ENCODE data around the gene CERS6. TPM values are rescaled to one million over a fixed set of nuclear protein-coding genes. Genes with fewer than 3 reads are reported as not detected.
A peak's percentile ranks its signal among the peaks of the same experiment; 100 is the strongest.

Gene CERS6
- total RNA-seq, 2 donors from 2014 or later = 7.7 to 21.5 TPM

- H3K4me1 Mint-ChIP-seq = peaks cover 27% of the 10 kb centered on the region
- no peak overlapping the region for H3K4me3 Mint-ChIP-seq
- H3K27ac Mint-ChIP-seq = no peak overlapping the region
- peaks cover 16% of the 10 kb centered on the region for H3K9me3 Mint-ChIP-seq
- no peak for ATAC-seq (replicated peaks)
- no peaks in the 10 kb centered on the region for H3K27me3 Mint-ChIP-seq
- H3K36me3 Mint-ChIP-seq (ENCODE audit: low read depth) = no peaks in the 10 kb centered on the region
Observed at GRCh38 chr2:168534926-168535325, 78.9 kb downstream of the CERS6 start.

DNA sequence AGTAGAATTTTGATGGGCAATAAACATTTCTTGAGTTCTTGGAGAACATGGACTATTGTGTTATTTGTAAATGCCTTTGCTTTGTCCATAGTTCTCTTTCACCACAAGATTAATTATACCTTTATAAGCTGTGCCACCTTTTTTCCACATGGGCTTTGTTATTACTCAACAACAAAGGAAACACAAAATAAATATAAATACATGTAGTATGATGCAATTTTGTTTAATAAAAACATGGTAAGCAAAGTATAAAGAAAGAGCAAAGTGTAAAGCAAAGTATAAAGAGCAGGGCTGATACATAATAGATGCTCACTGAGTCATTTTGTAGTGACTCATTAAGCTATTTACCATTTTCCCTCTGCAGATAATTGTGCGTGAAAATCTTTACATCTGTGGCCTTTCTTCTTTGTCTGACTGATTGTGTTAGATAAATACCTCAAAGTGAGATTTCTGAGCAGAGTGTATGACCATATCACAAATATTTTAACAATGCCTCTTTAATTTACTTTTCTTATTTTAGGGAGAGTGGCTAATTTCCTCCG lies 80.9 kb downstream of the CERS6 start:
- peak; percentile 86 for ATAC-seq (replicated peaks)
- H3K27ac Mint-ChIP-seq = no peak overlapping the region
- H3K4me3 Mint-ChIP-seq = no peak overlapping the region
- H3K4me1 Mint-ChIP-seq = peaks cover 27% of the 10 kb centered on the region
- H3K27me3 Mint-ChIP-seq = no peaks in the 10 kb centered on the region
- H3K36me3 Mint-ChIP-seq (ENCODE audit: low read depth) = no peaks in the 10 kb centered on the region
- H3K9me3 Mint-ChIP-seq = peaks cover 19% of the 10 kb centered on the region

GRCh38 chr2:168538133-168538532 lies 82.1 kb downstream of the CERS6 start:
- no peaks in the 10 kb centered on the region for H3K27me3 Mint-ChIP-seq
- H3K9me3 Mint-ChIP-seq = peaks cover 19% of the 10 kb centered on the region
- no peaks in the 10 kb centered on the region for H3K36me3 Mint-ChIP-seq (ENCODE audit: low read depth)
- ATAC-seq (replicated peaks) = no peak
- H3K27ac Mint-ChIP-seq = peak overlapping the region; percentile 13
- no peak overlapping the region for H3K4me3 Mint-ChIP-seq
- H3K4me1 Mint-ChIP-seq = peaks cover 27% of the 10 kb centered on the region

GRCh38 chr2:168538534-168538933 lies 82.5 kb downstream of the CERS6 start:
- Mint-ChIP-seq H3K27me3 (no peaks in the 10 kb centered on the region), H3K4me1 (peaks cover 25% of the 10 kb centered on the region), H3K36me3 (ENCODE audit: low read depth) (no peaks in the 10 kb centered on the region), H3K9me3 (peaks cover 19% of the 10 kb centered on the region), H3K4me3 (no peak overlapping the region), H3K27ac (no peak overlapping the region)
- ATAC-seq (replicated peaks) = peak; percentile 21

DNA sequence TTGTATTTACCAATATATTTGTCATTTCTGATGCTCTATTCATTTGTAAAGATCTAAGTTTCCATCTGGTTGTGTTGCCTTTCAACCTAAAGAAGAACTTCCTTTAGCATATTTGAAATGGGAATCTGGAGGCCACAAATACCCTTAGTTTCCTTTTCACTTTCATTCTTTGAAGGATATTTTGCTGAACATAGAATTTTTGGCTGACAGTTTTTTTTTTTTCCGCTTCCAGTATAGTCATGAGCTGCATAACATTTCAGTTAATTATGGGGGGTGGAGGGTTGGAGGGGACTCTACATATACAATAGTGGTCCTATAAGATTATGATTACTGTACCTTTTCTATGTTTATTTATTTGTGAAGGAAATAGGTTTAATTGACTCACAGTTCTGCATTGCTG lies 83.9 kb downstream of the CERS6 start:
- no peaks in the 10 kb centered on the region for H3K27me3 Mint-ChIP-seq
- peaks cover 16% of the 10 kb centered on the region for H3K4me1 Mint-ChIP-seq
- no peak overlapping the region for H3K27ac Mint-ChIP-seq
- no peaks in the 10 kb centered on the region for H3K36me3 Mint-ChIP-seq (ENCODE audit: low read depth)
- no peak for ATAC-seq (replicated peaks)
- peaks cover 19% of the 10 kb centered on the region for H3K9me3 Mint-ChIP-seq
- H3K4me3 Mint-ChIP-seq = no peak overlapping the region

DNA sequence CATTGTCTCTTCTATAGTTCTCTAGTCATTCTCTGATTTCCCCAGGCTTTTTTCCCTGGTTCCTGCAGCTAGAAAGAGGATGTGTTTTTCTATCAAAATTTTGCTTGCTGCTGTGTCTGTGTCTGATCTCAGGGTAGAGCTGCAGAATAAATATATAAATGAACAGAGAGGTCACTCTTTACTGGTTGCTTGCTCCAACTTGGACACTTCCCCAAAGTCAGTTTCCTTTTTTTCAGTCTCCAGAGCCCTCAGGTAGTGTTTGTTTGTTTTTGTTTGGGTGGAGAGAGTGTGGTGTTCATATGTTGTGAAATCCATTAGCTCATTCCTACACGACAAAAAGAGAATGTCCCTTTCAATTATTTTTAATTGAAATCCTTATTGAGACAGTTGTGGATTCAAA lies 85.8 kb downstream of the CERS6 start:
- H3K27me3 Mint-ChIP-seq = no peaks in the 10 kb centered on the region
- peaks cover 16% of the 10 kb centered on the region for H3K4me1 Mint-ChIP-seq
- H3K36me3 Mint-ChIP-seq (ENCODE audit: low read depth) = no peaks in the 10 kb centered on the region
- no peak for ATAC-seq (replicated peaks)
- no peak overlapping the region for H3K27ac Mint-ChIP-seq
- peaks cover 19% of the 10 kb centered on the region for H3K9me3 Mint-ChIP-seq
- no peak overlapping the region for H3K4me3 Mint-ChIP-seq

GRCh38 chr2:168543037-168543436 lies 87.0 kb downstream of the CERS6 start:
- Mint-ChIP-seq H3K4me3 (peak overlapping the region; percentile 22), H3K4me1 (peaks cover 5% of the 10 kb centered on the region)
- ATAC-seq (replicated peaks) = no peak

DNA sequence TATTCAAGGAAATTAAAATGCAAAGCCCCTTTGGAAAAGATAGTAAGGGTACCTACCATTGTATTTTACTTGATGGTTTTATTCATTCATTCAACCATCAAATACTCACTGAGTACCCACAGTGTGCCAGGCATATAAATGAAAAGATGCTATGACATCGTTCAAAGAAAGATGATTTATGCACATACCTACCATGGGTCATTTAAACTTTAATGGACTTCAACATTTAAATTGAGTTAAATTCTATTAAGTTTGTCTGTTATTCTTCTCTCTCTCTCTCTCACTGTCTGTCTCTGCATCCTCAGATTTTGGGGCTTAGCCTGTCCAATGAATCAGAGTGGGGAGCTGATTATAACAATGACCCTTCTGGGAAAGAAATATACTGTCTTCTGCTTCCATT lies 87.9 kb downstream of the CERS6 start:
- Mint-ChIP-seq H3K27ac (no peak overlapping the region), H3K4me1 (no peaks in the 10 kb centered on the region), H3K9me3 (peaks cover 9% of the 10 kb centered on the region), H3K27me3 (no peaks in the 10 kb centered on the region), H3K36me3 (ENCODE audit: low read depth) (peaks cover 8% of the 10 kb centered on the region), H3K4me3 (no peak overlapping the region)
- ATAC-seq (replicated peaks) = no peak

More at GRCh38 chr2:168543037-168543436, 87.0 kb downstream of the CERS6 start:
- H3K27me3 Mint-ChIP-seq = no peaks in the 10 kb centered on the region
- H3K36me3 Mint-ChIP-seq (ENCODE audit: low read depth) = peaks cover 5% of the 10 kb centered on the region
- peaks cover 14% of the 10 kb centered on the region for H3K9me3 Mint-ChIP-seq
- H3K27ac Mint-ChIP-seq = no peak overlapping the region

GRCh38 chr2:168545439-168546082 lies 89.5 kb downstream of the CERS6 start:
- Mint-ChIP-seq H3K36me3 (ENCODE audit: low read depth) (peaks cover 14% of the 10 kb centered on the region), H3K27me3 (no peaks in the 10 kb centered on the region), H3K9me3 (peaks cover 3% of the 10 kb centered on the region), H3K27ac (no peak overlapping the region), H3K4me3 (no peak overlapping the region), H3K4me1 (no peaks in the 10 kb centered on the region)
- ATAC-seq (replicated peaks) = no peak

- H3K27ac Mint-ChIP-seq = no peak overlapping the region
Observed at GRCh38 chr2:168550670-168551069, 94.6 kb downstream of the CERS6 start.

DNA sequence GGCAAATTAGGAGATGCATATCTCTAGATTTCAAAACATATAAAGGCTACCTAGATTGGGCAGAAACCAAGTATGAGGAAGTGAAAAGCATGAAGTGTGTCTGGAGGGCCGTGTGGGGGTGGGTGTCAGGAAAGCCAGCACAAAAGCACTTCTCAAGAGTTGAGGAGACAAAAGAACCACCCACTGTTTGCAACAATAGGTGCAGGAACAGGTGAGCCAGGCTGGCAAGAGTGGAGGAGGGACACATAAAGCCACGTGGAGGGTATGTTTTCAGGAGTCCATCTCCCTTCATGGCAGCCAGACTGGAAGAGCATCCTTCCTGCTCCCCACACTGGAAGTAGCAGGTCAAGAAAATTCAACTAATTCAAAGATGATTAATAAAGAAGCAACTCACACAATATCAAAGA lies 96.4 kb downstream of the CERS6 start:
- Mint-ChIP-seq H3K4me1 (no peaks in the 10 kb centered on the region), H3K27me3 (no peaks in the 10 kb centered on the region), H3K4me3 (no peak overlapping the region), H3K36me3 (ENCODE audit: low read depth) (peaks cover 14% of the 10 kb centered on the region), H3K9me3 (no peaks in the 10 kb centered on the region), H3K27ac (no peak overlapping the region)
- no peak for ATAC-seq (replicated peaks)

More at GRCh38 chr2:168550670-168551069, 94.6 kb downstream of the CERS6 start:
- no peaks in the 10 kb centered on the region for H3K9me3 Mint-ChIP-seq
- H3K36me3 Mint-ChIP-seq (ENCODE audit: low read depth) = peaks cover 14% of the 10 kb centered on the region
- no peak for ATAC-seq (replicated peaks)
- H3K4me3 Mint-ChIP-seq = no peak overlapping the region
- no peaks in the 10 kb centered on the region for H3K4me1 Mint-ChIP-seq
- H3K27me3 Mint-ChIP-seq = no peaks in the 10 kb centered on the region

- Mint-ChIP-seq H3K9me3 (peaks cover 4% of the 10 kb centered on the region), H3K4me1 (peaks cover 3% of the 10 kb centered on the region), H3K27me3 (no peaks in the 10 kb centered on the region), H3K36me3 (ENCODE audit: low read depth) (peaks cover under 1% of the 10 kb centered on the region), H3K27ac (no peak overlapping the region), H3K4me3 (no peak overlapping the region)
- no peak for ATAC-seq (replicated peaks)
Observed at GRCh38 chr2:168555283-168555682, 99.2 kb downstream of the CERS6 start.

GRCh38 chr2:168559187-168559586 lies 103.1 kb downstream of the CERS6 start:
- Mint-ChIP-seq H3K9me3 (peaks cover 4% of the 10 kb centered on the region), H3K27ac (no peak overlapping the region), H3K36me3 (ENCODE audit: low read depth) (peaks cover 6% of the 10 kb centered on the region), H3K4me1 (peaks cover 7% of the 10 kb centered on the region), H3K4me3 (no peak overlapping the region), H3K27me3 (no peaks in the 10 kb centered on the region)
- ATAC-seq (replicated peaks) = no peak

- ATAC-seq (replicated peaks) = no peak
- Mint-ChIP-seq H3K27me3 (no peaks in the 10 kb centered on the region), H3K27ac (no peak overlapping the region)
Observed at GRCh38 chr2:168560817-168561499, 104.9 kb downstream of the CERS6 start.

DNA sequence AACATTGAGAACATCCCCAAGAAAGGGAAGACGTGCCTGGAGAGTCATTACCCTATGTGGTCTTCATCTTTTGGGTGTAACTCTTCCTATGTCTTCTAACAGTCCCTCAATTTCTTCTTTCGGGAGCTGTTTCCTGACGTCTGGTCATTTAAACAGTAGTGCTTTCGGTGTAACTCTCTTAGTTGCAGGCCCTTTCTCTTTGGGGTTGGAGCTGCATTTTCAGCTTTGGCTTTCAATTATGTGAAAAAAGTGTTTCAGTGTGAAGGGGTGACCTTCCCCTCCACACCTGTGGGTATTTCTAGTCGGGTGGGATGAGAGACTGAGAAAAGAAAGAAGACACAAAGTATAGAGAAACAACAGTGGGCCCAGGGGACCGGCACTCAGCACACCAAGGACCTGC lies 105.9 kb downstream of the CERS6 start:
- peaks cover 4% of the 10 kb centered on the region for H3K9me3 Mint-ChIP-seq

More at GRCh38 chr2:168560817-168561499, 104.9 kb downstream of the CERS6 start:
- peaks cover 4% of the 10 kb centered on the region for H3K9me3 Mint-ChIP-seq
- H3K4me1 Mint-ChIP-seq = peaks cover 10% of the 10 kb centered on the region
- no peak overlapping the region for H3K4me3 Mint-ChIP-seq
- peaks cover 6% of the 10 kb centered on the region for H3K36me3 Mint-ChIP-seq (ENCODE audit: low read depth)

More for the DNA sequence above, 105.9 kb downstream of the CERS6 start:
- ATAC-seq (replicated peaks) = no peak
- Mint-ChIP-seq H3K4me1 (peaks cover 10% of the 10 kb centered on the region), H3K27me3 (no peaks in the 10 kb centered on the region), H3K36me3 (ENCODE audit: low read depth) (peaks cover 6% of the 10 kb centered on the region), H3K4me3 (no peak overlapping the region), H3K27ac (no peak overlapping the region)

Data from activated T-helper 17 cell treated with anti-CD3 and anti-CD28 coated beads, Interleukin-2, amount 50 U/mL, for 72 hours (primary cell).